Stomach (tissue), 9 donors: ENCODE results near the gene DOK5. TPM values are rescaled to one million over a fixed set of nuclear protein-coding genes. Genes with fewer than 3 reads are reported as not detected.

Source experiments
- DNase-seq, 2 donors: peaks; one replicate each; pipeline versions ENCODE4 v3.0.0 to v3.0.0-alpha.2; 2013 to 2019
- H3K27ac ChIP-seq, 5 donors: fragments of 200-600 bp in 4 of 5; sonication (generic) in 4 of 5; one replicate each; pipeline ENCODE4 v1.5.1; 2013 to 2019; ENCODE audit warnings: mild to moderate bottlenecking in 1 of 5, moderate library complexity in 1 of 5
- H3K27me3 ChIP-seq, 3 donors: fragments of 200-600 bp; sonication (generic); one replicate each; pipeline ENCODE4 v1.5.1; 2017 to 2019; ENCODE audit warnings: mixed run types in 1 of 3
- H3K36me3 ChIP-seq, 4 donors: fragments of 200-600 bp; sonication (generic); 1 replicate in 3 of 4; 2 replicates in 1 of 4; pipeline ENCODE4 v1.5.1; 2016 to 2019
- H3K4me1 ChIP-seq, 4 donors: fragments of 200-600 bp; sonication (generic); one replicate each; pipeline ENCODE4 v1.5.1; 2016 to 2019
- H3K4me3 ChIP-seq, 4 donors: fragments of 200-600 bp; sonication (generic) in 3 of 4; one replicate each; pipeline ENCODE4 v1.5.1; 2016 to 2019; ENCODE audit warnings: mild to moderate bottlenecking in 1 of 4
- H3K9me3 ChIP-seq, 4 donors: fragments of 200-600 bp; sonication (generic); one replicate each; pipeline ENCODE4 v1.5.1; 2016 to 2019
- CTCF ChIP-seq, 7 experiments: fragments of 450-650 bp in 4 of 7; fragments of 200-600 bp in 3 of 7; sonication (generic) in 3 of 7; IDR thresholded peaks; one replicate each; pipeline ENCODE4 v1.5.1; 2016 to 2019; ENCODE audit warnings: antibody characterized with exemption in 7 of 7, control low read depth in 2 of 7, mild to moderate bottlenecking in 1 of 7
- EP300 ChIP-seq: sonication (generic); formaldehyde crosslinking; IDR thresholded peaks from one replicate; pipeline ENCODE4 v1.6.1; 2017; ENCODE audit warnings: antibody characterized with exemption
- POLR2A ChIP-seq, 4 donors: fragments of 450-650 bp; IDR thresholded peaks; one replicate each; pipeline ENCODE4 v1.6.1; 2016; ENCODE audit warnings: antibody characterized with exemption in 4 of 4, control low read depth in 2 of 4, mild to moderate bottlenecking in 1 of 4, moderate library complexity in 1 of 4
- POLR2AphosphoS5 ChIP-seq, 3 donors: sonication (generic); formaldehyde crosslinking; IDR thresholded peaks; one replicate each; pipeline ENCODE4 v1.6.1; 2016; ENCODE audit warnings: antibody characterized with exemption in 3 of 3
- WGBS, 5 donors: extraction: QIAGEN DNeasy Blood & Tissue Kit in 3 of 5; methylation state at CpG; one replicate each; pipeline versions ENCODE4 v1.1.5 to v1.1.7; 2013 to 2018; 5-methylcytosine and 5-hydroxymethylcytosine counted together
- intact Hi-C: fragments of 100-400 bp; cut with DNase I; formaldehyde crosslinking; loops from one replicate; pipeline ENCODE4 v1.15.1; 2023; ENCODE audit warnings: low total_unique reads
- polyA plus RNA-seq, 3 donors: library from polyadenylated mRNA; stranded (reverse); fragments of 200-250 nt; gene quantifications; one replicate each; pipeline ENCODE4 v1.2.3, GENCODE V29; 2013
- total RNA-seq, 5 donors: library from RNA; depleted of rRNA; stranded (reverse); fragments of >200 nt; gene quantifications; one replicate each; pipeline versions ENCODE4 v1.1.0 to v1.2.3, GENCODE V29; 2014 to 2016
- donor health status: healthy with polysubstance abuse.
- donor health status: Bipolar disorder and iron deficiency.
- donor health status: healthy.

Gene DOK5
- total and polyA plus RNA-seq, 8 donors, result 0.58 to 4.4 (median 1.1) TPM; not detected in 4

DNA sequence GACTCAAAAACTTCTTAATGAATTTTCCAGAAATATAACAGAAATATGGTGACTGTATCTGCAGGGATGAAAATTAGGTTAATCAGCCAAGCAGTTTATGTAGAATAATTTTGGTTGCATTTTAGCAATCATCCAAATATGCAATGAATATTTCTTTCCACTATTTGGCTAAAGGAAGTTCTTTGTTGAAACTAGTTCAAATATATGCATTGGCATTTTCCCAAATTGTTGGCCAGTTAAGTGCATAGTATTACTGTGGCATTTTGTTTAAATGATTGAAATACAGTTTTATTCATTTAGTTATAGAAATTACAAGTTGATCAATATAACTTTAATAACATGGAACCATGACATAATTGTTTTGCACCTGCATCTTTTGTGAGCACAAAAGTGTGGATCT, 115.5 kb downstream of the DOK5 start:
- Histone ChIP-seq H3K4me3 (no peak overlapping the region), H3K9me3 (no peaks in the 10 kb centered on the region), H3K27me3 (no peaks in the 10 kb centered on the region), H3K4me1 (no peaks in the 10 kb centered on the region), H3K27ac (no peak overlapping the region), H3K36me3 (no peaks in the 10 kb centered on the region)
- no peak for DNase-seq
- intact Hi-C loops, result no loop called here
- no peak for TF ChIP-seq POLR2A (IDR thresholded peaks at IDR 0.05)
- no peak for TF ChIP-seq CTCF (IDR thresholded peaks at IDR 0.05)
- TF ChIP-seq POLR2AphosphoS5 (IDR thresholded peaks at IDR 0.05), result no peak
- TF ChIP-seq EP300, result no peak

DNA sequence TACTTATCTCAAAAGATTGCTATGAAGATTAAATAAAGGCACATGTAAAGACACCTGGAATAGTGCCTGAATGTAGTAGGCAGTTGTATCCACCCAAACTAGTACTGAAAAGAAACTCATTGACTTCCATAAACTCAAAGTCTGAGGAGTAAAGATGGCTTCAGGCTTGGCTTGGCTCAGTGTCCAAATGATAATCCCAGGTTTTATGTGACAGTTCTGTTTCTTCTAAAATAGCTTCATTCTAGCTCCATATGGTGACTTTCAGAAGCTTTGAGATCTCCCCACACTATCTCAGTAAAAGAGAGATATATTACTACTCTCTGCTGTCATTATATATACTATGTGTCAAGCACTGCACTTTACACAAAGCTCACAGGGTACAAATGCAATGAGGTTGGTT, 121.3 kb downstream of the DOK5 start:
- Histone ChIP-seq H3K4me1 (no peaks in the 10 kb centered on the region), H3K9me3 (peaks cover 0 to 5% (median 0%) of the 10 kb centered on the region in 4 donors), H3K27ac (no peak overlapping the region), H3K4me3 (no peak overlapping the region), H3K27me3 (no peaks in the 10 kb centered on the region), H3K36me3 (no peaks in the 10 kb centered on the region)
- intact Hi-C loops, result no loop called here
- no peak for DNase-seq
- no peak for TF ChIP-seq POLR2AphosphoS5 (IDR thresholded peaks at IDR 0.05)
- no peak for TF ChIP-seq POLR2A (IDR thresholded peaks at IDR 0.05)
- no peak for TF ChIP-seq EP300
- TF ChIP-seq CTCF (IDR thresholded peaks at IDR 0.05), result no peak

DNA sequence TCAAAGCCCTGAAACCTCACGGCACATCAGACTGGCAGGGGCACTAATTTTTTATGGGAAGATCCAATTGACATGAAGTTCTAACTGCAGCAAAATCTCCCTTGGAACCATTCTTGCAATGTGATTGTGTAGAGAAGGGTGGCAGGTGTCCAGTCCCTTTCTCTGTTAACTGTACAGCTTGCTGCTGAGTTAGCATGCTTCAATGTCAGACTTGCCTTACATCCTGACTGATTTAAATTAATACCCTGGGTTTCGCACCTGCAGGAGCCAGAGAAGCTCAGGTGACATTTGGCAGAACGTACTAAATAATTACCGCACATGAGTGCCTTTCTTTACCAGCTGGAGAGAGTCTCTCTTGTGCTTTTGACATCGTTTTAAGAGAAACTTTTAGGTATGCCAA, 123.0 kb downstream of the DOK5 start:
- no peaks in the 10 kb centered on the region for H3K4me1 ChIP-seq
- intact Hi-C loops, result no loop called here
- WGBS, 5 donors, result 79 to 88% (median 83%) methylated on average over 5 of the region's 5 CpGs
- H3K36me3 ChIP-seq, result no peaks in the 10 kb centered on the region
- H3K27me3 ChIP-seq, result no peaks in the 10 kb centered on the region
- H3K4me3 ChIP-seq, result no peak overlapping the region
- H3K27ac ChIP-seq, result no peak overlapping the region
- peaks cover 0 to 5% (median 0%) of the 10 kb centered on the region in 4 donors for H3K9me3 ChIP-seq
- no peak for DNase-seq
- TF ChIP-seq POLR2AphosphoS5 (IDR thresholded peaks at IDR 0.05), result no peak
- TF ChIP-seq EP300, result no peak
- no peak for TF ChIP-seq POLR2A (IDR thresholded peaks at IDR 0.05)
- TF ChIP-seq CTCF (IDR thresholded peaks at IDR 0.05), result no peak

- intact Hi-C loops, result no loop called here
- no peaks in the 10 kb centered on the region for H3K27me3 ChIP-seq
- no peak overlapping the region for H3K4me3 ChIP-seq
- H3K9me3 ChIP-seq, result peaks cover 0 to 5% (median 0%) of the 10 kb centered on the region in 4 donors
- WGBS, 5 donors, result 25 to 54% (median 44%) methylated on average over 3 of the region's 3 CpGs
- no peak overlapping the region for H3K27ac ChIP-seq
- no peak for DNase-seq
- H3K36me3 ChIP-seq, result no peaks in the 10 kb centered on the region
- TF ChIP-seq POLR2AphosphoS5 (IDR thresholded peaks at IDR 0.05), result no peak
- TF ChIP-seq POLR2A (IDR thresholded peaks at IDR 0.05), result no peak
- no peak for TF ChIP-seq EP300
- TF ChIP-seq CTCF (IDR thresholded peaks at IDR 0.05), result no peak
- H3K4me1 ChIP-seq, result no peaks in the 10 kb centered on the region
These were observed 125.2 kb downstream of the DOK5 start for GRCh38 chr20:54600634-54601033.
